Cardiac muscle cell (in vitro differentiated cells and primary cell): ENCODE data around the gene MTIF2. TPM values are rescaled to one million over a fixed set of nuclear protein-coding genes. Genes with fewer than 3 reads are reported as not detected.
A peak's percentile ranks its signal among the peaks of the same experiment; 100 is the strongest.
"Not testable (repeated sequence)": the region's sequence is repeated elsewhere in the genome, so short reads cannot be mapped to it uniquely, and the experiment has no call there.

Source experiments
- DNase-seq, 2 donors: peaks; one replicate each; pipeline versions ENCODE4 v3.0.0 to v3.0.0-alpha.2; 2010 to 2017; ENCODE audit warnings: low read depth in 1 of 2, low spot score in 1 of 2
- H3K27ac ChIP-seq: fragments of 200-600 bp; sonication (generic); 2 replicates; pipeline ENCODE4 v1.5.1; 2016
- H3K27me3 ChIP-seq: fragments of 200-600 bp; sonication (generic); 2 replicates; pipeline ENCODE4 v1.6.0; 2016; ENCODE audit warnings: control low read depth
- H3K36me3 ChIP-seq: fragments of 200-600 bp; sonication (generic); 2 replicates; pipeline ENCODE4 v1.5.1; 2016; ENCODE audit warnings: control low read depth
- H3K4me1 ChIP-seq: fragments of 200-600 bp; sonication (generic); 2 replicates; pipeline ENCODE4 v1.8.1; 2017; ENCODE audit warnings: low read depth, mild to moderate bottlenecking, mixed run types
- H3K4me3 ChIP-seq: fragments of 200-600 bp; sonication (generic); 2 replicates; pipeline ENCODE4 v1.5.1; 2016; ENCODE audit warnings: mild to moderate bottlenecking
- H3K9me3 ChIP-seq: fragments of 200-600 bp; sonication (generic); 2 replicates; pipeline ENCODE4 v1.5.1; 2017; ENCODE audit warnings: low read depth, mild to moderate bottlenecking, control low read depth
- polyA plus RNA-seq: library from polyadenylated mRNA; unstranded; fragments of >200 nt; fragmentation: Nextera tagmentation; extraction: Ambion mirVana; gene quantifications from 2 replicates; pipeline ENCODE4 v1.2.1, GENCODE V29; 2016
- total RNA-seq: library from RNA; depleted of rRNA; stranded (reverse); fragments of >200 nt; gene quantifications from 2 replicates; pipeline ENCODE4 v1.2.3, GENCODE V29; 2016
- TF ChIP-seq, protein P1 (sequence below): IDR thresholded peaks from 2 replicates; pipeline ENCODE4 v1.5.1; 2012; ENCODE audit warnings: low read depth, mild to moderate bottlenecking, low read length

MTIF2 gene
- total and polyA plus RNA-seq, 2 experiments from 2014 or later, result 15.4 to 25.6 TPM

DNA sequence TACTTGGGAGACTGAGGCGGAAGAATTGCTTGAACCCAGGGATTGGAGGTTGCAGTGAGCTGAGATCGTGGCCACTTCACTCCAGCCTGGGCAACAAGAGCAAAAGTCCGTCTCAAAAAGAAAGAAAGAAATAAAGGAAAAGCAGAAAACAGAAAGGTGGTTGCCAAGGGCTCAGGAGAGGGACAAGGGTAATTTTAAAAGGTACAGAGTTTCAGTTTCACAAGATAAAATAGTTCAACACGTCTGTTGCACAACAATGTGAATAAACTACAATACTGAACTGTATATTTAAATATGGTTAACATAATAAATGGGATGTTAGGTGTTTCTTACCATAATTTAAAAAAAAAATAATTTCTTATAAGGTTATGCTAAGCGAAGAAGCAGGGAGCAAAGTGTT, 23.6 kb downstream of the MTIF2 start:
- Histone ChIP-seq H3K27me3 (no peaks in the 10 kb centered on the region), H3K27ac (no peak overlapping the region), H3K9me3 (no peaks in the 10 kb centered on the region), H3K4me1 (no peaks in the 10 kb centered on the region), H3K36me3 (peaks cover 27% of the 10 kb centered on the region), H3K4me3 (no peak overlapping the region)
- no peak for DNase-seq
- TF ChIP-seq, protein P1, sequence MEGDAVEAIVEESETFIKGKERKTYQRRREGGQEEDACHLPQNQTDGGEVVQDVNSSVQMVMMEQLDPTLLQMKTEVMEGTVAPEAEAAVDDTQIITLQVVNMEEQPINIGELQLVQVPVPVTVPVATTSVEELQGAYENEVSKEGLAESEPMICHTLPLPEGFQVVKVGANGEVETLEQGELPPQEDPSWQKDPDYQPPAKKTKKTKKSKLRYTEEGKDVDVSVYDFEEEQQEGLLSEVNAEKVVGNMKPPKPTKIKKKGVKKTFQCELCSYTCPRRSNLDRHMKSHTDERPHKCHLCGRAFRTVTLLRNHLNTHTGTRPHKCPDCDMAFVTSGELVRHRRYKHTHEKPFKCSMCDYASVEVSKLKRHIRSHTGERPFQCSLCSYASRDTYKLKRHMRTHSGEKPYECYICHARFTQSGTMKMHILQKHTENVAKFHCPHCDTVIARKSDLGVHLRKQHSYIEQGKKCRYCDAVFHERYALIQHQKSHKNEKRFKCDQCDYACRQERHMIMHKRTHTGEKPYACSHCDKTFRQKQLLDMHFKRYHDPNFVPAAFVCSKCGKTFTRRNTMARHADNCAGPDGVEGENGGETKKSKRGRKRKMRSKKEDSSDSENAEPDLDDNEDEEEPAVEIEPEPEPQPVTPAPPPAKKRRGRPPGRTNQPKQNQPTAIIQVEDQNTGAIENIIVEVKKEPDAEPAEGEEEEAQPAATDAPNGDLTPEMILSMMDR, result no peak

DNA sequence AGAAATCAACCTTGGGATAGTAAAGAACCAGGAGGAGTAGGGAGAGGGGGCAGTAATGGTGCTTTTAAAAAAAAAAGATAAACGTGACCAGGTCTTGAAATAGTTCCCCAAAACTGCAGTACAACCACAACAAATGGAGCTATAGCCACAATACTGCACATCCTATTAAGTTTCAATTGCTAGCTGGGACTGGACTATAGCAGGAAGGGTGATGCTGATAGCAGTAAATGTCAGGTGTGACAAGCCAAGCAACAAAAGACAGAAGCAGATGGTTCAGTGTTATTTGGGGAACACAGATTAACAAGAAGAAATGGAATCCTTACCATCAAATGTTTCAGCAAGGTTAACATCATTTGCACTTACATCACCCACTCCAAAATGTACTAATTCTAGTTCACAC, 26.4 kb downstream of the MTIF2 start:
- H3K4me3 ChIP-seq, result no peak overlapping the region
- peaks cover 28% of the 10 kb centered on the region for H3K36me3 ChIP-seq
- H3K9me3 ChIP-seq, result no peaks in the 10 kb centered on the region

DNA sequence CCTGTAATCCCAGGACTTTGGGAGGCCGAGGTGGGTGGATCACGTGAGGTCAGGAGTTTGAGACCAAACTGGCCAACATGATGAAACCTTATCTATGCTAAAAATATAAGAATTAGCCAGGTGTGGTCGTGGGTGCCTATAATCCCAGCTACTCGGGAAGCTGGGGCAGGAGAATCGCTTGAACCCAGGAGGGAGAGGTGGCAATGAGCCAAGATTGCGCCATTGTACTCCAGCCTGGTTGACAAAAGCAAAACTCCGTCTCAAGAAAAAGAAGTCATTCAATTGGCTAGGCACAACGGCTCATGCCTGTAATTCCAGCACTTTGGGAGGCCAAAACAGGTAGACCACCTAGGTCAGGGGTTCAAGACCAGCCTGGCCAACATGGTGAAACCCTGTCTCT, 27.4 kb downstream of the MTIF2 start:
- not testable (repeated sequence) for H3K27me3 ChIP-seq, H3K4me3 ChIP-seq, DNase-seq, H3K4me1 ChIP-seq, H3K9me3 ChIP-seq, H3K27ac ChIP-seq
- H3K36me3 ChIP-seq, result peaks cover 29% of the 10 kb centered on the region

More for the DNA sequence above, 26.4 kb downstream of the MTIF2 start:
- TF ChIP-seq, protein P1, result no peak
- Histone ChIP-seq H3K27ac (no peak overlapping the region), H3K4me1 (no peaks in the 10 kb centered on the region), H3K27me3 (no peaks in the 10 kb centered on the region)
- no peak for DNase-seq

GRCh38 chr2:55239656-55240222, 29.3 kb downstream of the MTIF2 start:
- TF ChIP-seq, protein P1, result no peak
- Histone ChIP-seq H3K4me3 (no peak overlapping the region), H3K27ac (no peak overlapping the region), H3K27me3 (no peaks in the 10 kb centered on the region), H3K36me3 (peaks cover 43% of the 10 kb centered on the region), H3K4me1 (no peaks in the 10 kb centered on the region), H3K9me3 (no peaks in the 10 kb centered on the region)
- no peak for DNase-seq

GRCh38 chr2:55236992-55237543, 32.0 kb downstream of the MTIF2 start:
- Histone ChIP-seq H3K36me3 (peaks cover 40% of the 10 kb centered on the region), H3K27me3 (no peaks in the 10 kb centered on the region), H3K27ac (no peak overlapping the region), H3K9me3 (no peaks in the 10 kb centered on the region), H3K4me3 (no peak overlapping the region), H3K4me1 (peaks cover 7% of the 10 kb centered on the region)
- no peak for DNase-seq
- TF ChIP-seq, protein P1, result no peak

DNA sequence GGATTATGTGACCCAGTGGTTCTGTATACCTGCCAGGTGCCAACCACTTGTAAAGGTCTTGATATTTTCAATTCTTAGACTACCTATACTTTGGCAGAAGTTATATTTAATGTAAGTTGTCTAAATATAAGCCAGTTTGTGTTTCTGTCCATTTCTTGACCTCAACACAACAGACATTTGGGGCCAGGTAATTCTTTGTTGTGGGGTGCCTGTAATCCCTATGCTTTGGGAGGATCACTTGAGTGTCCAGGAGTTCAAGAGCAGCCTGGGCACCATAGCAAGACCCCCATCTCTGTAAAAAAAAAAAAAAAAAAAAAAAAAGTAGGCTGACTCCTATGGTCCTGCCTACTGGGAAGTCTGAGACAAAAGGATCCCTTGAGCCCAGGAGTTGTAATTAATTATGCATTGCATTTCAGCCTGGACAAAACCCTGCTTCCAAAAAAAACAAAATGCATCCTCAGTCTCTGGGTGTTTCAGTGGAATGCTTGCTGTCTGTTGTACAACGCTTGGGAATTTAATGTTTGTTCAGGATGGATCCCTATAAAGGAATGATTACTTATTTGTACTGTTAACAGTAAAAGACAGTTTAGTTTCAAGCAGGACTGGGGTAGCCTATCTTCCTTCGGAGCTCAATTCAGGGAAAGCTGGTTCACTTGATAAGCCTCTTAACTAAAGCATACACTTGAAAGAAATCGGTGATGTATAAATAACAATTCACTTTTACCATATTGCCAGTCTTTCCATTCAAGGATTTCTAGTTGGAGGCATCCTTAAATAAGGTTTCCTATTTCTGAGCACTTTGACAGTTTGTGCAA, 33.1 kb downstream of the MTIF2 start:
- DNase-seq, result no peak
- Histone ChIP-seq H3K27ac (peak overlapping the region; percentile 21), H3K36me3 (peaks cover 40% of the 10 kb centered on the region), H3K9me3 (no peaks in the 10 kb centered on the region), H3K4me1 (peaks cover 7% of the 10 kb centered on the region), H3K27me3 (no peaks in the 10 kb centered on the region), H3K4me3 (no peak overlapping the region)
- TF ChIP-seq, protein P1, result no peak
